ENCODE results near the gene CDK8. TPM values are rescaled to one million over a fixed set of nuclear protein-coding genes. Genes with fewer than 3 reads are reported as not detected.
"Not testable (repeated sequence)": the region's sequence is repeated elsewhere in the genome, so short reads cannot be mapped to it uniquely, and the experiment has no call there.

CDK8 gene
- polyA plus RNA-seq, 3 donors: 5.1 to 8.4 (median 6.2) TPM

GRCh38 chr13:26305676-26306075 is 51.7 kb downstream of the CDK8 start:
- whole genome bisulfite sequencing, 3 donors: 80 to 90% (median 89%) methylated on average over 1 of the region's 1 CpG
- H3K27ac ChIP-seq (ENCODE audit: low read depth, low read length): no peak overlapping the region

- no peak overlapping the region for H3K27ac ChIP-seq (ENCODE audit: low read depth, low read length)
- WGBS, 3 donors: 92 to 100% (median 100%) methylated on average over 1 of the region's 1 CpG
These were observed 53.8 kb downstream of the CDK8 start for GRCh38 chr13:26307701-26308100.

- no peak overlapping the region for H3K27ac ChIP-seq (ENCODE audit: low read depth, low read length)
These were observed 54.3 kb downstream of the CDK8 start for GRCh38 chr13:26308250-26308649.

GRCh38 chr13:26308836-26309235 is 54.9 kb downstream of the CDK8 start:
- no peak overlapping the region for H3K27ac ChIP-seq (ENCODE audit: low read depth, low read length)
- WGBS, 3 donors: 86 to 96% (median 94%) methylated on average over 2 to 5 of the region's 6 CpGs

GRCh38 chr13:26310003-26310402 is 56.1 kb downstream of the CDK8 start:
- 95 to 98% (median 96%) methylated on average over 4 of the region's 4 CpGs for WGBS, 3 donors

GRCh38 chr13:26310470-26310869 is 56.5 kb downstream of the CDK8 start:
- 88 to 92% (median 91%) methylated on average over 5 of the region's 5 CpGs for WGBS, 3 donors
- no peak overlapping the region for H3K27ac ChIP-seq (ENCODE audit: low read depth, low read length)

More at GRCh38 chr13:26310003-26310402, 56.1 kb downstream of the CDK8 start:
- H3K27ac ChIP-seq (ENCODE audit: low read depth, low read length): no peak overlapping the region

GRCh38 chr13:26312019-26312418 is 58.1 kb downstream of the CDK8 start:
- 96 to 98% (median 97%) methylated on average over 7 of the region's 7 CpGs for WGBS, 3 donors
- H3K27ac ChIP-seq (ENCODE audit: low read depth, low read length): not testable (repeated sequence)

- 97 to 100% (median 98%) methylated on average over 1 of the region's 1 CpG for WGBS, 3 donors
- not testable (repeated sequence) for H3K27ac ChIP-seq (ENCODE audit: low read depth, low read length)
These were observed 62.2 kb downstream of the CDK8 start for GRCh38 chr13:26316095-26316494.

GRCh38 chr13:26320766-26321165 is 66.8 kb downstream of the CDK8 start:
- no peak overlapping the region for H3K27ac ChIP-seq (ENCODE audit: low read depth, low read length)

- H3K27ac ChIP-seq (ENCODE audit: low read depth, low read length): no peak overlapping the region
- WGBS, 3 donors: 49 to 60% (median 50%) methylated on average over 2 of the region's 2 CpGs
These were observed 69.2 kb downstream of the CDK8 start for GRCh38 chr13:26323127-26323526.

- no peak overlapping the region for H3K27ac ChIP-seq (ENCODE audit: low read depth, low read length)
- 41 to 93% (median 91%) methylated on average over 1 of the region's 1 CpG for WGBS, 3 donors
These were observed 69.8 kb downstream of the CDK8 start for GRCh38 chr13:26323764-26324163.

- 81 to 86% (median 85%) methylated on average over 3 of the region's 3 CpGs for WGBS, 3 donors
- no peak overlapping the region for H3K27ac ChIP-seq (ENCODE audit: low read depth, low read length)
These were observed 70.4 kb downstream of the CDK8 start for GRCh38 chr13:26324294-26324693.

- no peak overlapping the region for H3K27ac ChIP-seq (ENCODE audit: low read depth, low read length)
These were observed 70.9 kb downstream of the CDK8 start for GRCh38 chr13:26324867-26325266.

- 61 to 79% (median 77%) methylated on average over 1 of the region's 1 CpG for WGBS, 3 donors
- H3K27ac ChIP-seq (ENCODE audit: low read depth, low read length): no peak overlapping the region
These were observed 71.9 kb downstream of the CDK8 start for GRCh38 chr13:26325876-26326275.

GRCh38 chr13:26326562-26326961 is 72.6 kb downstream of the CDK8 start:
- no peak overlapping the region for H3K27ac ChIP-seq (ENCODE audit: low read depth, low read length)
- WGBS, 3 donors: 71 to 84% (median 78%) methylated on average over 2 of the region's 2 CpGs

GRCh38 chr13:26327940-26328725 is 74.2 kb downstream of the CDK8 start:
- no peak overlapping the region for H3K27ac ChIP-seq (ENCODE audit: low read depth, low read length)
- WGBS, 3 donors: 76 to 83% (median 83%) methylated on average over 1 of the region's 1 CpG

- no peak overlapping the region for H3K27ac ChIP-seq (ENCODE audit: low read depth, low read length)
- whole genome bisulfite sequencing, 3 donors: 94 to 95% (median 94%) methylated on average over 5 of the region's 5 CpGs
These were observed 81.2 kb downstream of the CDK8 start for GRCh38 chr13:26335158-26335557.

- WGBS, 3 donors: 85 to 100% (median 94%) methylated on average over 2 of the region's 2 CpGs
- no peak overlapping the region for H3K27ac ChIP-seq (ENCODE audit: low read depth, low read length)
These were observed 86.9 kb downstream of the CDK8 start for GRCh38 chr13:26340807-26341206.

- WGBS, 3 donors: 91 to 92% (median 92%) methylated on average over 5 of the region's 5 CpGs
- no peak overlapping the region for H3K27ac ChIP-seq (ENCODE audit: low read depth, low read length)
These were observed 89.0 kb downstream of the CDK8 start for GRCh38 chr13:26342898-26343297.

- no peak overlapping the region for H3K27ac ChIP-seq (ENCODE audit: low read depth, low read length)
These were observed 89.9 kb downstream of the CDK8 start for GRCh38 chr13:26343816-26344215.

GRCh38 chr13:26344980-26345379 is 91.1 kb downstream of the CDK8 start:
- 92 to 97% (median 96%) methylated on average over 4 of the region's 4 CpGs for WGBS, 3 donors
- H3K27ac ChIP-seq (ENCODE audit: low read depth, low read length): no peak overlapping the region

Measured in adipose tissue (tissue), 3 donors.